Astrocyte (in vitro differentiated cells and primary cell): ENCODE measurements around the gene OR9I1. TPM values are rescaled to one million over a fixed set of nuclear protein-coding genes. Genes with fewer than 3 reads are reported as not detected.

Experiments used
- DNase-seq: peaks from one replicate; pipeline ENCODE4 v3.0.0-alpha.2; 2010; ENCODE audit warnings: low read depth
- FAIRE-seq: peaks from 2 replicates; lab custom pipeline; 2011; peaks lifted over from hg19 to GRCh38; lab: Jason Lieb, UNC
- H2AFZ ChIP-seq: 2 replicates; pipeline ENCODE4 v1.6.0; 2012; ENCODE audit warnings: low read depth, low read length, inconsistent platforms
- H3K27ac ChIP-seq: 2 replicates; pipeline ENCODE4 v1.5.1; 2011; ENCODE audit warnings: low read depth, low read length, inconsistent platforms
- H3K27me3 ChIP-seq: 2 replicates; pipeline ENCODE4 v1.6.0; 2011; ENCODE audit warnings: low read length, inconsistent platforms; ENCODE audit not compliant: insufficient read depth
- H3K36me3 ChIP-seq: 2 replicates; pipeline ENCODE4 v1.5.1; 2011; ENCODE audit warnings: low read length, inconsistent platforms; ENCODE audit not compliant: insufficient read depth
- H3K4me1 ChIP-seq: 2 replicates; pipeline ENCODE4 v1.5.1; 2011; ENCODE audit warnings: low read length, inconsistent platforms; ENCODE audit not compliant: insufficient read depth
- H3K4me2 ChIP-seq: 2 replicates; pipeline ENCODE4 v1.6.0; 2012; ENCODE audit warnings: low read length, inconsistent platforms
- H3K4me3 ChIP-seq: 2 replicates; pipeline ENCODE4 v1.5.1; 2011; ENCODE audit warnings: low read depth, mild to moderate bottlenecking, low read length, inconsistent platforms; ENCODE audit not compliant: insufficient read depth
- H3K79me2 ChIP-seq: 2 replicates; pipeline ENCODE4 v1.6.0; 2012; ENCODE audit warnings: mild to moderate bottlenecking, low read length, inconsistent platforms; ENCODE audit not compliant: insufficient read depth
- H3K9ac ChIP-seq: 2 replicates; pipeline ENCODE4 v1.6.0; 2012; ENCODE audit warnings: mild to moderate bottlenecking, low read length, inconsistent platforms
- H3K9me3 ChIP-seq: 2 replicates; pipeline ENCODE4 v1.5.1; 2012; ENCODE audit warnings: low read depth, mild to moderate bottlenecking, low read length, inconsistent platforms; ENCODE audit not compliant: insufficient read depth
- H4K20me1 ChIP-seq: 2 replicates; pipeline ENCODE4 v1.6.0; 2012; ENCODE audit warnings: low read length, inconsistent platforms; ENCODE audit not compliant: insufficient read depth
- H3K27ac Mint-ChIP-seq: one replicate; pipeline ENCODE4 v1.8.0; 2021; ENCODE audit warnings: mild to moderate bottlenecking, mixed read lengths; ENCODE audit not compliant: unreplicated experiment
- H3K27me3 Mint-ChIP-seq: one replicate; pipeline ENCODE4 v1.8.0; 2021; ENCODE audit warnings: low read depth, mixed read lengths; ENCODE audit not compliant: unreplicated experiment
- H3K36me3 Mint-ChIP-seq: one replicate; pipeline ENCODE4 v1.8.0; 2021; ENCODE audit warnings: low read depth, mixed read lengths; ENCODE audit not compliant: unreplicated experiment
- H3K4me1 Mint-ChIP-seq: one replicate; pipeline ENCODE4 v1.8.0; 2021; ENCODE audit warnings: low read depth, mixed read lengths; ENCODE audit not compliant: unreplicated experiment
- H3K4me3 Mint-ChIP-seq: one replicate; pipeline ENCODE4 v1.8.0; 2021; ENCODE audit warnings: mild to moderate bottlenecking, moderate library complexity, mixed read lengths; ENCODE audit not compliant: unreplicated experiment
- H3K9me3 Mint-ChIP-seq: one replicate; pipeline ENCODE4 v1.8.0; 2021; ENCODE audit warnings: mild to moderate bottlenecking, mixed read lengths; ENCODE audit not compliant: unreplicated experiment
- EZH2 ChIP-seq: IDR thresholded peaks from 2 replicates; pipeline ENCODE4 v1.6.1; 2012; ENCODE audit warnings: mild to moderate bottlenecking, low read length, inconsistent platforms; ENCODE audit not compliant: insufficient read depth
- total RNA-seq: library from RNA; stranded (reverse); gene quantifications from 2 replicates; pipeline ENCODE4 v1.2.1, GENCODE V29; 2021
- TF ChIP-seq, protein P1 (sequence below): IDR thresholded peaks from 2 replicates; pipeline ENCODE4 v1.5.1; 2011; ENCODE audit warnings: low read depth, mild to moderate bottlenecking, inconsistent platforms, low read length, moderate library complexity; ENCODE audit not compliant: insufficient read depth

Gene OR9I1
- total RNA-seq, 1 donor from 2014 or later: not detected

- Mint-ChIP-seq H3K27me3 (no peaks in the 10 kb centered on the region), H3K9me3 (no peaks in the 10 kb centered on the region), H3K4me1 (no peaks in the 10 kb centered on the region), H3K27ac (no peak overlapping the region), H3K4me3 (no peak overlapping the region), H3K36me3 (no peaks in the 10 kb centered on the region)
- DNase-seq (no peak), FAIRE-seq (no peak)
- Histone ChIP-seq H3K79me2 (no peaks in the 10 kb centered on the region), H2AFZ (no peak overlapping the region), H3K4me2 (no peak overlapping the region), H3K4me1 (no peaks in the 10 kb centered on the region), H3K27ac (no peak overlapping the region), H3K27me3 (no peaks in the 10 kb centered on the region), H3K9ac (no peak overlapping the region), H3K9me3 (no peaks in the 10 kb centered on the region), H4K20me1 (no peaks in the 10 kb centered on the region), H3K4me3 (no peak overlapping the region), H3K36me3 (no peaks in the 10 kb centered on the region)
- TF ChIP-seq, protein P1, sequence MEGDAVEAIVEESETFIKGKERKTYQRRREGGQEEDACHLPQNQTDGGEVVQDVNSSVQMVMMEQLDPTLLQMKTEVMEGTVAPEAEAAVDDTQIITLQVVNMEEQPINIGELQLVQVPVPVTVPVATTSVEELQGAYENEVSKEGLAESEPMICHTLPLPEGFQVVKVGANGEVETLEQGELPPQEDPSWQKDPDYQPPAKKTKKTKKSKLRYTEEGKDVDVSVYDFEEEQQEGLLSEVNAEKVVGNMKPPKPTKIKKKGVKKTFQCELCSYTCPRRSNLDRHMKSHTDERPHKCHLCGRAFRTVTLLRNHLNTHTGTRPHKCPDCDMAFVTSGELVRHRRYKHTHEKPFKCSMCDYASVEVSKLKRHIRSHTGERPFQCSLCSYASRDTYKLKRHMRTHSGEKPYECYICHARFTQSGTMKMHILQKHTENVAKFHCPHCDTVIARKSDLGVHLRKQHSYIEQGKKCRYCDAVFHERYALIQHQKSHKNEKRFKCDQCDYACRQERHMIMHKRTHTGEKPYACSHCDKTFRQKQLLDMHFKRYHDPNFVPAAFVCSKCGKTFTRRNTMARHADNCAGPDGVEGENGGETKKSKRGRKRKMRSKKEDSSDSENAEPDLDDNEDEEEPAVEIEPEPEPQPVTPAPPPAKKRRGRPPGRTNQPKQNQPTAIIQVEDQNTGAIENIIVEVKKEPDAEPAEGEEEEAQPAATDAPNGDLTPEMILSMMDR: no peak
- TF ChIP-seq EZH2: no peak
Measured at GRCh38 chr11:58086528-58086927, 38.8 kb downstream of the OR9I1 start.

DNA sequence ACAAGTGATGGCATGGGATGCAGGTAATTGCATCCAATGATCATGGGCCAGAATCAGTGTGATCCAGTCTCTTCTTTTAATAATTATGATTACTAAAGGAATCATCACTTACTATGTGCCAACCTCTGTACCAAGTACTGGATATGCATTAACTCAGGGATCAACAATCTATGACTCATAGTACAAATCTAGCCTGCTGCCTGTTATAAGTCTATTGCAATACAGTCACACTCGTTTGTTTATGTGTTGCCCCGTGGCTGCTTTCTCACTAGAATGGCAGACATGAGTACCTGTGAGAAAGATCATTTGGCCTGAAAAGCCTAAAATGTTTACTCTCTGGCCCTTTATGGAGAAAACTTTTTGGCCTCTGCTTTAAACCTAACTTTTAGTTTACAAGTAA, 49.5 kb downstream of the OR9I1 start:
- no peaks in the 10 kb centered on the region for H3K27me3 ChIP-seq

DNA sequence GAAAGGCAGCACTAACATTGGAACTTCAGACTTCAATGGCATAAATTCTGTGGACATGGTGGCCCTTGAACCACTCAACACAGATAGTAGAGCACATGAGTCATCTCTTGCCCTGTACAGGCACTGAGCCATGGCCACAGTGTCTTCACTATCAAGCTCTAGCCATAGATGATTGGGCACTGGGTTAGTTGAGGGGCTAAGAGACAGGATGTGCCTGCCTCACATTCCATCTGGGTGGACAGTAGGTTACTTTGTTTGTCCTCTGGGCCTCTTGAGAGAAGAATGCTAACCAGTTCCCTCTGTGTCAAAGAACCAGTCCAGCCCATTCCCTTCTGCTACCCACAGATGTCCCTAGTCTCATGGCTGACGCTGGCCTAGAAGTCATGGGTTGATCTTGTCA, 54.7 kb downstream of the OR9I1 start:
- Mint-ChIP-seq H3K27ac (no peak overlapping the region), H3K36me3 (no peaks in the 10 kb centered on the region), H3K27me3 (peaks cover 4% of the 10 kb centered on the region), H3K4me1 (no peaks in the 10 kb centered on the region), H3K9me3 (peaks cover 6% of the 10 kb centered on the region), H3K4me3 (no peak overlapping the region)
- H3K27ac ChIP-seq: no peak overlapping the region
- H3K9me3 ChIP-seq: no peaks in the 10 kb centered on the region
- no peaks in the 10 kb centered on the region for H3K27me3 ChIP-seq
- no peaks in the 10 kb centered on the region for H4K20me1 ChIP-seq
- TF ChIP-seq EZH2: no peak
- FAIRE-seq (no peak), DNase-seq (no peak)
- no peak overlapping the region for H3K9ac ChIP-seq
- no peaks in the 10 kb centered on the region for H3K4me1 ChIP-seq
- no peak overlapping the region for H2AFZ ChIP-seq
- H3K4me2 ChIP-seq: no peak overlapping the region
- no peak overlapping the region for H3K4me3 ChIP-seq
- no peaks in the 10 kb centered on the region for H3K36me3 ChIP-seq
- H3K79me2 ChIP-seq: no peaks in the 10 kb centered on the region

More for the DNA sequence above, 49.5 kb downstream of the OR9I1 start:
- Histone ChIP-seq H3K4me2 (no peak overlapping the region), H3K9ac (no peak overlapping the region), H3K4me3 (no peak overlapping the region), H2AFZ (no peak overlapping the region), H3K9me3 (no peaks in the 10 kb centered on the region), H3K36me3 (no peaks in the 10 kb centered on the region), H3K4me1 (no peaks in the 10 kb centered on the region), H3K79me2 (no peaks in the 10 kb centered on the region), H3K27ac (no peak overlapping the region), H4K20me1 (no peaks in the 10 kb centered on the region)
- Mint-ChIP-seq H3K4me1 (no peaks in the 10 kb centered on the region), H3K9me3 (peaks cover 6% of the 10 kb centered on the region), H3K27ac (no peak overlapping the region), H3K36me3 (no peaks in the 10 kb centered on the region), H3K27me3 (peaks cover 4% of the 10 kb centered on the region), H3K4me3 (no peak overlapping the region)
- TF ChIP-seq, protein P1: no peak
- TF ChIP-seq EZH2: no peak
- DNase-seq: peak; percentile 41
- FAIRE-seq: no peak
